Endothelial cell of umbilical vein (primary cell): ENCODE measurements around the gene KRR1. TPM values are rescaled to one million over a fixed set of nuclear protein-coding genes. Genes with fewer than 3 reads are reported as not detected.
"Not testable (repeated sequence)": the region's sequence is repeated elsewhere in the genome, so short reads cannot be mapped to it uniquely, and the experiment has no call there.

Experiments
- BruUV-seq: library from RNA; stranded (reverse); fragments of 400-500 nt; replicated peaks from 2 replicates; lab custom pipeline; 2021; lab: Mats Ljungman, UMichigan
- CTCF ChIA-PET: fragments of 300-600, 350-600 bp; sonication (Branson Sonifier 250); formaldehyde crosslinking; loops from one replicate; lab custom pipeline; 2021; ENCODE audit warnings: antibody characterized with exemption, inconsistent platforms; lab: Charles Lee
- POLR2A ChIA-PET: fragments of 300-600, 350-600 bp; sonication (Branson Sonifier 250); formaldehyde crosslinking; loops from one replicate; lab custom pipeline; 2021; ENCODE audit warnings: antibody characterized with exemption, inconsistent platforms; lab: Charles Lee
- DNase-seq: peaks from one replicate; pipeline ENCODE4 v3.0.0-alpha.2; 2011; ENCODE audit warnings: low read depth, low spot score
- FAIRE-seq: peaks from 2 replicates; lab custom pipeline; 2011; peaks lifted over from hg19 to GRCh38; lab: Jason Lieb, UNC
- H2AFZ ChIP-seq: 2 replicates; pipeline ENCODE4 v1.6.0; 2012; ENCODE audit warnings: low read depth, low read length, control low read depth, inconsistent platforms
- H3K27ac ChIP-seq: 2 replicates; pipeline ENCODE4 v1.5.1; 2011; ENCODE audit warnings: low read depth, mild to moderate bottlenecking, control low read depth, low read length, moderate library complexity; ENCODE audit not compliant: insufficient read depth
- H3K27me3 ChIP-seq, 2 experiments: 2 replicates each; pipeline versions ENCODE4 v1.6.0 to v1.6.1; 2011; ENCODE audit warnings: low read length in 2 of 2, mixed read lengths in 1 of 2; ENCODE audit not compliant: control insufficient read depth in 2 of 2, insufficient read depth in 2 of 2
- H3K36me3 ChIP-seq, 2 experiments: 2 replicates in 1 of 2; 3 replicates in 1 of 2; pipeline ENCODE4 v1.5.1; 2011; ENCODE audit warnings: low read length in 2 of 2, mild to moderate bottlenecking in 1 of 2, moderate library complexity in 1 of 2; ENCODE audit not compliant: control insufficient read depth in 2 of 2, insufficient read depth in 2 of 2; ENCODE audit errors: extremely low read depth in 1 of 2
- H3K4me1 ChIP-seq: 3 replicates; pipeline ENCODE4 v1.5.1; 2011; ENCODE audit warnings: mild to moderate bottlenecking, low read length; ENCODE audit not compliant: control insufficient read depth, insufficient read depth; ENCODE audit errors: extremely low read depth
- H3K4me2 ChIP-seq: 2 replicates; pipeline ENCODE4 v1.6.1; 2011; ENCODE audit warnings: low read length, control low read depth, mixed read lengths; ENCODE audit not compliant: insufficient read depth
- H3K4me3 ChIP-seq, 3 experiments: fragments of 200-600 bp in 1 of 3; sonication (generic), shearing (Covaris generic) in 1 of 3; replicated peaks in 1 of 3; 2 replicates each; pipeline ENCODE4 v1.5.1; 2011 to 2016; ENCODE audit warnings: control low read depth in 3 of 3, low read length in 3 of 3, mild to moderate bottlenecking in 2 of 3, inconsistent platforms in 1 of 3, low read depth in 1 of 3, moderate library complexity in 1 of 3; ENCODE audit not compliant: insufficient read depth in 1 of 3
- H3K79me2 ChIP-seq: 2 replicates; pipeline ENCODE4 v1.6.0; 2012; ENCODE audit warnings: low read length, inconsistent platforms; ENCODE audit not compliant: control insufficient read depth, insufficient read depth
- H3K9ac ChIP-seq: replicated peaks from 2 replicates; pipeline ENCODE3; 2011; ENCODE audit warnings: low read length, control low read depth; ENCODE audit not compliant: insufficient read depth; ENCODE audit errors: extremely low read depth
- H3K9me1 ChIP-seq: replicated peaks from 3 replicates; pipeline ENCODE4 v1.6.0; 2011; ENCODE audit warnings: mild to moderate bottlenecking, low read length; ENCODE audit not compliant: control insufficient read depth, insufficient read depth; ENCODE audit errors: extremely low read depth
- H3K9me3 ChIP-seq: replicated peaks from 2 replicates; pipeline ENCODE4 v1.5.1; 2012; ENCODE audit warnings: low read length, inconsistent platforms; ENCODE audit not compliant: control insufficient read depth, insufficient read depth
- H4K20me1 ChIP-seq: replicated peaks from 2 replicates; pipeline ENCODE3; 2011; ENCODE audit warnings: mild to moderate bottlenecking, low read length; ENCODE audit not compliant: control insufficient read depth, insufficient read depth; ENCODE audit errors: extremely low read depth
- CTCF ChIP-seq, 2 donors: IDR thresholded peaks; 1 replicate in 1 of 2; 2 replicates in 1 of 2; pipeline ENCODE4 v1.5.1; 2011; ENCODE audit warnings: low read length in 2 of 2, mild to moderate bottlenecking in 2 of 2, moderate library complexity in 2 of 2, control low read depth in 1 of 2, inconsistent platforms in 1 of 2, low read depth in 1 of 2; ENCODE audit not compliant: insufficient read depth in 1 of 2; ENCODE audit errors: extremely low read depth in 1 of 2
- EZH2 ChIP-seq: IDR thresholded peaks from 2 replicates; pipeline ENCODE4 v1.6.1; 2012; ENCODE audit warnings: borderline replicate concordance, low read depth, mild to moderate bottlenecking, moderate library complexity, low read length, inconsistent platforms; ENCODE audit not compliant: severe bottlenecking
- FOS ChIP-seq: IDR thresholded peaks from 2 replicates; pipeline ENCODE4 v1.6.1; 2011; ENCODE audit warnings: mild to moderate bottlenecking, low read length, moderate library complexity, borderline replicate concordance; ENCODE audit not compliant: insufficient read depth
- GATA2 ChIP-seq: IDR thresholded peaks from 2 replicates; pipeline ENCODE4 v1.7.0; 2011; ENCODE audit warnings: low read depth, mild to moderate bottlenecking, moderate library complexity, mixed read lengths, low read length; ENCODE audit not compliant: insufficient read length, insufficient read depth
- JUN ChIP-seq: IDR thresholded peaks from 2 replicates; pipeline ENCODE4 v1.6.1; 2011; ENCODE audit warnings: borderline replicate concordance, low read depth; ENCODE audit not compliant: insufficient read length, insufficient read depth
- MYC ChIP-seq: IDR thresholded peaks from one replicate; pipeline ENCODE4 v1.6.1; 2011; ENCODE audit warnings: mild to moderate bottlenecking, low read depth, low read length
- POLR2A ChIP-seq: IDR thresholded peaks from 2 replicates; pipeline ENCODE4 v1.6.1; 2012; ENCODE audit warnings: low read depth, mild to moderate bottlenecking, control low read depth, low read length
- POLR2AphosphoS5 ChIP-seq: IDR thresholded peaks from 2 replicates; pipeline ENCODE4 v1.6.1; 2012; ENCODE audit warnings: low read depth, mild to moderate bottlenecking, control low read depth, low read length, moderate library complexity; ENCODE audit not compliant: insufficient read depth
- dilution Hi-C: fragments of 300-500 bp; cut with MboI; formaldehyde crosslinking; loops from one replicate; pipeline ENCODE4 v1.15.0; 2019; ENCODE audit warnings: low sequenced_read_pairs; ENCODE audit not compliant: extremely low pct_ligation_motif_present
- intact Hi-C: fragments of 100-400 bp; cut with micrococcal nuclease; formaldehyde crosslinking; loops from one replicate; pipeline ENCODE4 v1.10.0; 2022
- polyA plus RNA-seq, 4 experiments: library from polyadenylated mRNA; depleted of rRNA in 3 of 4; stranded (reverse) in 3 of 4; unstranded in 1 of 4; fragments of >200 nt; gene quantifications; 2 replicates each; pipeline versions ENCODE4 v1.2.1 to v1.2.3, GENCODE V29; 2011 to 2012; ENCODE audit warnings: missing spikeins in 1 of 4
- total RNA-seq: library from RNA; stranded (reverse); gene quantifications from 2 replicates; pipeline ENCODE4 v1.2.3, GENCODE V29; 2021
- TF ChIP-seq, protein P1 (sequence below): IDR thresholded peaks from 2 replicates; pipeline ENCODE4 v1.6.1; 2011; ENCODE audit not compliant: insufficient read depth, insufficient read length

KRR1 gene
- total and polyA plus RNA-seq, 2 donors (not counting 3 experiments of a cell fraction or from before 2014, with no cell fraction given): 5.9 to 49.3 TPM

DNA sequence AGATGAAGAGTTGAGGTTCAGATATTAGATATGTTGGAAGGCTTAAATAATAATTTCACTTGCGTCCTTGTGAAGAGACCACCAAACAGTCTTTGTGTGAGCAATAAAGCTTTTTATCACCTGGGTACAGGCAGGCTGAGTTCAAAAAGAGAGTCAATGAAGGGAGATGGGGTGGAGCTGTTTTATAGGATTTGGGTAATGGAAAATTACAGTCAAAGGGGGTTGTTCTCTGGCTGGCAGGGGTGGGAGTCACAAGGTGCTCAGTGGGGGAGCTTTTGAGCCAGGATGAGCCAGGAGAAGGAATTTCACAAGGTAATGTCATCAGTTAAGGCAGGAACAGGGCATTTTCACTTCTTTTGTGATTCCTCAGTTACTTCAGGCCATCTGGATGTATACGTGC is 27.0 kb downstream of the KRR1 start:
- H3K36me3 ChIP-seq, H3K9me3 ChIP-seq, H2AFZ ChIP-seq, FAIRE-seq, H3K4me3 ChIP-seq, H3K4me2 ChIP-seq, H4K20me1 ChIP-seq, H3K9ac ChIP-seq, H3K9me1 ChIP-seq, BruUV-seq, dilution Hi-C loops, DNase-seq, H3K27ac ChIP-seq, H3K27me3 ChIP-seq: not testable (repeated sequence)
- intact Hi-C loops: loop anchor here (10.0 kb wide), 1 partner anchor 1100 kb away; no protein-coding TSS in a partner anchor
- POLR2A ChIA-PET: interaction anchor here (1.0 to 1.1 kb wide), 2 partner anchors 93 to 548 kb away, joined by 3 to 4 read pairs; partner anchors contain the start of gene GLIPR1L2
- CTCF ChIA-PET: interaction anchor here (0.8 to 3.8 kb wide), 20 partner anchors 10 to 1102 kb away, joined by 3 to 24 read pairs (median 6); partner anchors contain the start of genes CAPS2, GLIPR1L1, GLIPR1L2 and PHLDA1
- peaks cover 40% of the 10 kb centered on the region for H3K79me2 ChIP-seq
- H3K4me1 ChIP-seq: peaks cover 35% of the 10 kb centered on the region

DNA sequence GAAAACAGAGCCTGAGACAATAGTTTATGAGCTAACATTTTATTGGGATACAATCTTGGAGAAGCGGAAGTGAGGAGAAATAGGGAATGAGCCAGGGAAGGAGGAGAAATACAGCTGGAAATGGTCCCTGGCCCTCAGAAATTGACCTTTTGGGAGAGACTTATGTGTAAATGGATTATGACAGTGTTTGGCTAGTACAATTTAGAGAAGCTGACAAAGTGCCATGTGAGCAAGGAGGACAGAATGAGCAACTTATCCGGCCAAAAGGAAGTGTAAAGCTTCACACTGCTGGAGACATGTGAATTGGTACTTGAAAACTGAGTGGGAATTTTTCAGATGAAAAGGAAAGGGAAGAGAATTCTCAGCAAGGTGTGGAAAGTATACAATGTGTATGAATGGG is 28.0 kb downstream of the KRR1 start:
- Histone ChIP-seq H3K4me1 (peaks cover 29% of the 10 kb centered on the region), H3K4me2 (peak overlapping the region; percentile 98), H3K9me1 (no peaks in the 10 kb centered on the region), H4K20me1 (no peaks in the 10 kb centered on the region), H3K36me3 (peaks cover 0 to 2% of the 10 kb centered on the region in 2 experiments), H3K79me2 (peaks cover 40% of the 10 kb centered on the region), H3K27ac (no peak overlapping the region), H2AFZ (no peak overlapping the region), H3K4me3 (peak overlapping the region in 1 of 3 experiments; percentile 79), H3K9ac (no peak overlapping the region), H3K27me3 (no peaks in the 10 kb centered on the region), H3K9me3 (no peaks in the 10 kb centered on the region)
- no peak for TF ChIP-seq POLR2A
- TF ChIP-seq JUN: no peak
- no peak for TF ChIP-seq CTCF (IDR thresholded peaks at IDR 0.05; ENCODE audit: extremely low read depth in 1 of 2, insufficient read depth in 1 of 2, low read depth in 1 of 2, low read length in 2 of 2)
- no peak for TF ChIP-seq POLR2AphosphoS5
- TF ChIP-seq GATA2: no peak
- TF ChIP-seq EZH2: no peak
- TF ChIP-seq MYC: no peak
- TF ChIP-seq, protein P1, sequence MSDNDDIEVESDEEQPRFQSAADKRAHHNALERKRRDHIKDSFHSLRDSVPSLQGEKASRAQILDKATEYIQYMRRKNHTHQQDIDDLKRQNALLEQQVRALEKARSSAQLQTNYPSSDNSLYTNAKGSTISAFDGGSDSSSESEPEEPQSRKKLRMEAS: no peak
- no peak for TF ChIP-seq FOS
- ChIA-PET CTCF (interaction anchor here (1.0 to 3.8 kb wide), 11 partner anchors 10 to 973 kb away, joined by 3 to 24 read pairs (median 5); partner anchors contain the start of genes GLIPR1L2 and KRR1), POLR2A (interaction anchor here (0.5 to 1.1 kb wide), 2 partner anchors 26 to 92 kb away, joined by 3 to 4 read pairs; partner anchors contain the start of gene GLIPR1L2)
- dilution Hi-C loops (no loop called here), intact Hi-C loops (loop anchor here (10.0 kb wide), 1 partner anchor 1101 kb away; no protein-coding TSS in a partner anchor)
- FAIRE-seq: no peak
- BruUV-seq: no TSS peak
- no peak for DNase-seq
